Natural killer cell treated with Interleukin-12 subunit alpha and Interleukin-12 subunit beta and Interleukin-15 and Interleukin-18, amount 100 ng/mL, for 72 hours (primary cell): ENCODE data around the gene FAM204A. TPM values are rescaled to one million over a fixed set of nuclear protein-coding genes. Genes with fewer than 3 reads are reported as not detected.
A peak's percentile ranks its signal among the peaks of the same experiment; 100 is the strongest.

Experiments used
- ATAC-seq, 2 donors: fragments of 150-1000 bp; cut with Tn5 transposase in 1 of 2; sonication (Bioruptor Pico), chemical (Tn5 transposase) in 1 of 2; 2 replicates each; pipeline ENCODE4 v1.10.0; 2021
- DNase-seq: peaks from one replicate; pipeline ENCODE4 v3.0.0; 2022; ENCODE audit warnings: low spot score
- H3K27ac Mint-ChIP-seq, 2 donors: 1 replicate in 1 of 2; 2 replicates in 1 of 2; pipeline ENCODE4 v1.8.0; 2022; ENCODE audit warnings: mixed read lengths in 2 of 2, mild to moderate bottlenecking in 1 of 2, moderate library complexity in 1 of 2
- H3K27me3 Mint-ChIP-seq, 2 donors: 1 replicate in 1 of 2; 2 replicates in 1 of 2; pipeline ENCODE4 v1.8.0; 2022; ENCODE audit warnings: mixed read lengths in 2 of 2
- H3K36me3 Mint-ChIP-seq: one replicate; pipeline ENCODE4 v1.8.0; 2022; ENCODE audit warnings: mixed read lengths
- H3K4me1 Mint-ChIP-seq, 2 donors: 1 replicate in 1 of 2; 2 replicates in 1 of 2; pipeline ENCODE4 v1.8.0; 2022; ENCODE audit warnings: low read depth in 2 of 2, mixed read lengths in 2 of 2, mild to moderate bottlenecking in 1 of 2
- H3K4me3 Mint-ChIP-seq: one replicate; pipeline ENCODE4 v1.8.0; 2022; ENCODE audit warnings: mixed read lengths
- H3K9me3 Mint-ChIP-seq: 2 replicates; pipeline ENCODE4 v1.8.0; 2022; ENCODE audit warnings: mixed read lengths
- total RNA-seq, 2 donors: library from RNA; stranded (reverse); gene quantifications; one replicate each; pipeline ENCODE4 v1.2.3, GENCODE V29; 2022

The FAM204A gene
- total RNA-seq: 10 to 100 TPM; 63.3 to 64.5 TPM

DNA sequence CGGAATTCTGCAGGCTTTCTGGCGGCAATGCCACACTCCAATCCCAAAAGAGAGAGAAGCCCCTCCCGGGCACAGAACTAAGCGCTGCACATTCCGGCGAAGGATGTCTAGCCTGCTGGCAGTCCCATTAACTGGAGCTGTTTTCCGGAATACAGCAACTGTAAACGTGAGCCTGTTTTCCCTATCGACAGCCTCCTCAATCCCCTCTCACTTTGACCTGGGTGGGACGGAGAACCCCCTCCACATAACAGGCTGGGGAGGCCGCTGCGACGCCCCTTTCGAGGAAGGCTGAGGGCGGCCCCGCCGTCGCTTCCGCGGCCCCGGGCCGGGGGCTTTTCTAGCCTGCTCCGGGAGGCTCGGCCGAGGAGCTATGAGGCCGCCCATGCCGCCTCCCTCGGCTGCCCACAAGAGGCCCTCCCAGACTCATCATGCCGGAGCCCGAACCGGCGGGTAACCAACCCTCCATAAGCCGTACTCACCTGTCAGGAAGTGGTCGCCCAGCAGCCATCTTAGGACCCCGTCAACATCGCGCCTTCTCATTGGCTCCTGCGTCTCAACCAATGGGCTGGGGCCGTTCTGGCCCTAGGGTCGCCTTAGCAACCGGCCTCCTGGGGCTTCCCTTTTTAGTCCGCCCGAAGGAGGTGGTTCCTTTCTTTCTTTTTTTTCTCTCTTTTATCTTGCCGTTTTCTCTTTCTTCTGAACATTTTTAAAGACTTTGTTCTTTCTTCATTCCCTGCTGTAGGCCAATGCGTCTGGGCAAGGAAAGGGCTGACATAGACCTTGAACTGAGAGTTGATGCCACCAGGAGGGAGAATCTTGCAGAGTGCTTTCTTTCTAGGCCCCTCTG, at the start of gene FAM204A:
FAM204A (minus strand) TSS at position 534 of the 847 bp plus-strand sequence. CDS start 5,909 bp downstream, outside the sequence.
- H3K4me3 Mint-ChIP-seq: peak within 1 kb of the TSS; percentile 88
- H3K9me3 Mint-ChIP-seq: no peaks in the 10 kb centered on the region
- H3K4me1 Mint-ChIP-seq: peaks cover 22 to 46% of the 10 kb centered on the region in 2 donors
- H3K27ac Mint-ChIP-seq: peak within 1 kb of the TSS; percentile 65 to 82
- peaks cover 7 to 13% of the 10 kb centered on the region in 2 donors for H3K27me3 Mint-ChIP-seq
- H3K36me3 Mint-ChIP-seq: no peaks in the 10 kb centered on the region
- peak; percentile 94 for DNase-seq
- ATAC-seq: peak; percentile 100

DNA sequence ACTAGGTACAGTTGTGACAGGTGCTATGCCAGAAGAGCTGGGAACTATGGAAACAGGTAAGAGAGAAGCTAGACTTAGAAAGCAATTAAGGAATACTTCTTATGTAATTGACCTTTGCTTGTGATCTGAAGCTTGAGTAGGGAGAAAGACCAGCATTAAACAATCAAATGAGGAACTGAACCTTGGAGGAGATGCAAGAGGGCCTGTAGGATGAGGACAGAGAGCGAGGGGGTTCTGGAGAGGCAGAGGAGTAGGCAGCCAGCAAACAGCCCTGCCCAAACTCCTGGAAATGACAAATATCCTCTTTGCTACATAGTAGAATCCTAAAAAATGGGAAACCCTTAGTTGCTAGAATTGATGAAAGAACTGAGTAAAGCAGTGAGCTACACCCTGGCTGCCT, 41.6 kb upstream of the FAM204A start:
- no peak for ATAC-seq
- Mint-ChIP-seq H3K4me3 (no peak overlapping the region), H3K27ac (no peak overlapping the region), H3K27me3 (peaks cover 37 to 56% of the 10 kb centered on the region in 2 donors), H3K4me1 (no peaks in the 10 kb centered on the region), H3K9me3 (no peaks in the 10 kb centered on the region), H3K36me3 (no peaks in the 10 kb centered on the region)
- no peak for DNase-seq

DNA sequence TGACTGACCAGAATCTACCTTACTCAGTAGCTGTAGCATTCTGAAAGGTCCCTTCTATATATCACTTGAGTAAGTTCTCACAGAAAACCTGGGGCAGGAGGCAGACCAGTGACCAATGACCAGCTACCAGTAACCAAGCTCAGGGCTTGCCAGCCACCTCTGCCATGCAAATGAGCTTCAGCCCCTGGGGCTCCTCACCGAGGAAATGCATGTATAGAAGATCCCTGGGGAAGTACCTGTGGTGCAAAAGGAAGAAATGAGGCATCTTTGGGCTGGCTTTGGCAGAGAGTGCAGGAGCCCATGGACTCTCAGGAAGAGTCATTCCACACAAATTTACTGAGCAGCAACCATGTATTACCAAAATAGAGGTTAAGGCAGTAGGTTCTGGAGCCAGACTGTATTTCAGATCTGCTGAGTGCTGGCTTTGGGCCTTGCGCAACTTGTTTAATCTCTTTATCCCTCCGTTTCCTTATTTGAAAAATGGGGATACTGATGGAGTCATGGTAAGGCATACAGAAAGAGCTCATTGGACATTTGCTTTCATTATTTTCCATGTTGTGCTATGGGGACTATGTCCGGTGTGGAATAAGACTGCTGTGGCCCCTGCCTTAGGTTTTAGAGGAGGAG, 41.1 kb upstream of the FAM204A start:
- Mint-ChIP-seq H3K9me3 (no peaks in the 10 kb centered on the region), H3K4me3 (no peak overlapping the region), H3K27me3 (peaks cover 40 to 61% of the 10 kb centered on the region in 2 donors), H3K4me1 (no peaks in the 10 kb centered on the region), H3K27ac (no peak overlapping the region), H3K36me3 (no peaks in the 10 kb centered on the region)
- ATAC-seq (no peak), DNase-seq (no peak)

DNA sequence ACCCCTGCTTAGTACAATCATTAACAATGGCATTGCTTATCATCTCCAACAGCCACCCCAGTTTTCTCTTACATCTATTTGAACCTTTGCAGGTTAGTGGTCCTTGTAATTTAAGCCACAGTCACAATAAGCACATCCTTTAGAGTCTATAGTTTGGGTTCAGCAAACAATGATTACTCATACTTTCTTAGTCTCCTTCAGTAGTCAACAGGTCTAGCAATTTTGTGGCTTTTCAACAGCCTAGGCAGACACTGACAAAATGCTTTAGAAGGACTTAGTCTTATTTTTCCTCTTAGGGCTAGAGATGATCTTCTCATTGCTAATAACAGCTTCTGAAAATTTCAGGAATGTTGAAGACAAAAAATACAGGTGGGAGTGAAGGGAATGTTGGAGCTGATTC, 32.3 kb upstream of the FAM204A start:
- ATAC-seq: no peak
- H3K4me1 Mint-ChIP-seq: no peaks in the 10 kb centered on the region

DNA sequence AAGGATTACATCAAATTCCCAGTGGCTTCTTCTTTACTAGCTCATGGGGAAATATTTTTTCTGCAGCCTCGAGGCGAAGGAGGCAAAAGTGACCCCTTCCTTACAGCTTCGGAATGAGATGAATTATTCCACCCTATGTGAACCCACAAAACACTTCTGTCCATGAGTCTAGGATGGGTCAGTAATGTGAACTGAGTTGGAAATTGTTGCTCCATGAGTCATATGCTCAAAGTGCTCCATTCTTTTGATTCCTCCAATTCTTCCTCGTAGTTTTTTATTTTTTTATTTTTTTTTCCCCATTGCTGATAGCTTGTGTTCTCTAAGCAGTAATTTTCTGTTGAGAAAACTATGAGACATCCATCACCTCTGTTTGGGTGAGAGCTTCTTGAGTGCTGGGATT, 31.7 kb upstream of the FAM204A start:
- Mint-ChIP-seq H3K27ac (no peak overlapping the region), H3K9me3 (no peaks in the 10 kb centered on the region), H3K36me3 (no peaks in the 10 kb centered on the region), H3K4me1 (no peaks in the 10 kb centered on the region), H3K27me3 (peaks cover 29 to 54% of the 10 kb centered on the region in 2 donors), H3K4me3 (no peak overlapping the region)
- ATAC-seq: no peak
- DNase-seq: no peak

More for the DNA sequence above, 32.3 kb upstream of the FAM204A start:
- Mint-ChIP-seq H3K36me3 (no peaks in the 10 kb centered on the region), H3K9me3 (no peaks in the 10 kb centered on the region), H3K4me3 (no peak overlapping the region), H3K27me3 (peaks cover 27 to 53% of the 10 kb centered on the region in 2 donors), H3K27ac (no peak overlapping the region)
- no peak for DNase-seq

DNA sequence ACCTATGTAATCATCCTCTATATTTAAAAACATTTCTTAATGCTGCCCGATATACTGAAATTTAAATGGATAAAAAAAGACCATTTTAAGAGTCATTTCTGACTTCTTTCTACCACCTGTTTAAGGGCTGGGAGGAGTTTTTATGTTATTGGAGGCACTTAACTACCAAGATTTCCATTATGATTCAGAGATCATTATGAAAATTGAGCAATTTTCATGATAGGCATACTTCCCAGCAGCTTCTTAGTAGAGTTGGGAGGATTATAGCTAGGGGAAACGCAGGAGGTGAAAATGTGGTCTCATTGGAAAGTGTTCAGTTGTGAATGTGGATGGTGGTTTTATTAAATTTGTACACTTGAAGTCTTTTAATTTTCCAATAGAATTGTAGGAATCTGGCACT, 28.4 kb upstream of the FAM204A start:
- no peaks in the 10 kb centered on the region for H3K4me1 Mint-ChIP-seq
- peaks cover 27 to 41% of the 10 kb centered on the region in 2 donors for H3K27me3 Mint-ChIP-seq
- no peaks in the 10 kb centered on the region for H3K36me3 Mint-ChIP-seq
- H3K9me3 Mint-ChIP-seq: no peaks in the 10 kb centered on the region
- DNase-seq: no peak
- no peak overlapping the region for H3K27ac Mint-ChIP-seq
- no peak overlapping the region for H3K4me3 Mint-ChIP-seq
- no peak for ATAC-seq

DNA sequence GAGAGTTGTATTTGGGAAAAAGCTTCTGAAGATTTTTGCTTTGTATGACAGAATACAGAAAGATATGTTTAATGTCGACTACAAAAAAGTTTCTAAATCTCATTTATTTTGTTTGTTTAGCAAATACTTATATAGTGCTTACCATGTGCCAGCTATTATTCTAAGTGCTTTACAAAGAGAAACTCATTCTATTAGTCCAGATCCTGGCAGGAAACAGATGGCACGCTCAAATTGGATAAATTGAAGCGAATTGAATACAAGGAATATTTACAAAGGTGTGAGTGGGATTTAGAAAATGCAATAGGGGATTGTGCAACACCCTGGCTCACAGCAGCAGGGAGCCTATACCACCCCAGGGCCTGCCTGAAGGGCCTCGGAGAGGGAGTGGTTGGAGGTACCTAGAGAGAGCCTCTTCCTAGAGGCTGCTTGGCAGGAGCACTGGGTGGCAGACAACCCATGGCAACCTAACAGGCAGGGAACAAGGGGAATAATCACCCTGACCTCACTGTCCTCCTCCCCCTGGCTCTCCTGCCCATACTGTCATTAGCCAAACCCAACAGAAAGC, 27.6 kb upstream of the FAM204A start:
- no peak for ATAC-seq
- Mint-ChIP-seq H3K36me3 (no peaks in the 10 kb centered on the region), H3K27me3 (peaks cover 27 to 46% of the 10 kb centered on the region in 2 donors), H3K9me3 (no peaks in the 10 kb centered on the region), H3K4me1 (no peaks in the 10 kb centered on the region), H3K4me3 (no peak overlapping the region), H3K27ac (no peak overlapping the region)
- no peak for DNase-seq

DNA sequence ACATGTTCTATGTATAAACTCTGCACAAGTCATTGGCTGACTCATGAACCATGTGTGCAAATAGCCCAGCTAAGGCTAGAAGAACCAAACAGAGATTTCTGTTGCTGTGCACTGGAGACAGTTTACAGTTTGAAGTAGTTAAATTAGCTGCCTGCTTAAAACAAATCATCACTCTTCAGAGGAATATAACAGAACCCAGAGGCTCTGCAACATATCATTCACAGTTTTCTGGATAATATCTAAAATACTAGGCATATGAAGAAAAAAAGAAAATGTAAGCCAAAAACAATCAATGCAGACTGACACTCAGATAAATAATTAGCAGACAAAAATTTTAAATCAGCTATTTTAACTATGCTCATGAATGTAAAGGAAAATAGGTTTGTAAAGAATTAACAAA, 23.6 kb upstream of the FAM204A start:
- no peak for DNase-seq
- Mint-ChIP-seq H3K4me1 (no peaks in the 10 kb centered on the region), H3K27me3 (peaks cover 21 to 45% of the 10 kb centered on the region in 2 donors), H3K9me3 (no peaks in the 10 kb centered on the region), H3K36me3 (no peaks in the 10 kb centered on the region), H3K4me3 (no peak overlapping the region), H3K27ac (no peak overlapping the region)
- ATAC-seq: no peak

DNA sequence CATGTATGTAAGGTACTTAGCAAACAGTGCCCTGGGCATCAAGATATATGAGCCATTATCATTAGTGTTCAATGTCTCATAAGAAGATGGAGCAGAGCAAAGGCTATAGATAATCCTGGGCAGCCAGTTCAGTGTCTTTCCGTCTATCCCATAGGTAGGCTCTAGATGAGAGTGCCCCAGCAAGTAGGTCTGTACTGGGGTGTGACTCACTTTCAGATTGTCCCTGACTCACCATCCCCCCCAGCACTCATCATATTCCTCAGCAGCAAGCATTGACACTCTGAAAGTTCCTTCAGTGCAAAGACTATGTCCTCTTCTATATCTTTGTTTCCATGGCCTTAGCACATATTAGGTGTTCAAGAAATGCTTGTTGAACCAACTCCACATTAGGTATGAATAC, 20.0 kb upstream of the FAM204A start:
- Mint-ChIP-seq H3K27me3 (peaks cover 14 to 42% of the 10 kb centered on the region in 2 donors), H3K27ac (no peak overlapping the region), H3K4me1 (no peaks in the 10 kb centered on the region), H3K36me3 (no peaks in the 10 kb centered on the region), H3K9me3 (no peaks in the 10 kb centered on the region), H3K4me3 (no peak overlapping the region)
- ATAC-seq: peak in 1 of 2 donors; percentile 50
- no peak for DNase-seq

DNA sequence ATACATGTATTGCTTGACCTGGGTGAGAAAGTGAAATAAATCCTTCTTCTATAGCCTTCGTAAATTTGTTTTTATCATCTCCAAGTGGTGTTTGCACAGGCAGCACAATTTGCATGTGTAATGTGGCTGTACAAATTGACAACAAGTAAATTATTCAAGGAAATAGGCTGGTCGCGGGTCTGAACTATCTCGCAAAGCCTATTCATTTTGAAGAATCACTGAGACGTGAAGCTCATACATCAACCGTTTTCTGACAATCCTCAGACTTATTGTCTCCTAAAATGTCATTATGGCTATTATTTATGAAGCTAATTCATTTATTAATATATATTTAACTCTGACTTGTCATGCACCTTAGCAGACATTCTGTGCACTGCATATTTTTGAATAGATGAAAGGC, 16.2 kb upstream of the FAM204A start:
- Mint-ChIP-seq H3K9me3 (no peaks in the 10 kb centered on the region), H3K27me3 (peaks cover 27 to 52% of the 10 kb centered on the region in 2 donors), H3K4me3 (no peak overlapping the region), H3K36me3 (no peaks in the 10 kb centered on the region), H3K4me1 (no peaks in the 10 kb centered on the region), H3K27ac (no peak overlapping the region)
- no peak for ATAC-seq
- no peak for DNase-seq

DNA sequence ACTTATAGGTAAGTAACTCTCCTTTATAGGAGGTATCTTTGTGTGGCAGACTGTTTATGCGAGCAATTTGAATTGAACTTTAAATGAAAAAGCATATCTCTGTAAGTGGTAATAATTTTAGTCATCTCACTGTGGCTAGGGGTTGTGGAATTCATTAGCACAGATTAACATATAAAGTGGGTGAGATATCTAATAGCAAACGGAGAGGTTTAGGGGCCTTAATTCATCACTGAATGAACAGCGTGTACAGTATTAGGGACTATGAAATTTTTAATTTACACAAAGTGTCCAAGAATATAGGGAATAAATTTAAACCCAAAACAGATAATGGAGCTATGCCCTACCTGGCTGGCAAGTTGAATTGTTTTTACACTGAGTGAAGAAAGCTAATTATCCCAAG, 15.7 kb upstream of the FAM204A start:
- DNase-seq (no peak), ATAC-seq (no peak)
- Mint-ChIP-seq H3K4me3 (no peak overlapping the region), H3K9me3 (no peaks in the 10 kb centered on the region), H3K27me3 (peaks cover 26 to 50% of the 10 kb centered on the region in 2 donors), H3K27ac (no peak overlapping the region), H3K36me3 (no peaks in the 10 kb centered on the region), H3K4me1 (no peaks in the 10 kb centered on the region)

DNA sequence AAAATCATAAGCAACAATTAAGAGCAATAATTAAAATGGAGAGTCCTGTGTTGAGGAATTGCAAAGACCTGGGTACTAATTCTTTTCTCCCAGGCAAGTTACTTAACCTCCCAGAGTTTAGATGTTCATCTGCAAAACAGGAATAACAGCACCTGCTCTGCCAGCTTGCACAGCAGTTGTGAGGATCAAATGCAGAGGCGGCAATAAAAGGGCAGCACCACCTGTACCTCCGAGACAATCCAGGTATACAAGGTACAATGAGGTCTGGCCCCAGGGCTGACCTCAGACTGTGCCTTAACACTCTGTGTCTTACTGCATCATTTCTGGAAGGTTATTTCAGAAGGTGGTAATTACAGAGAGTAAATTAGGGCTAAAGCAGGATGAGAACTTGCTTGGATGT, 14.5 kb upstream of the FAM204A start:
- Mint-ChIP-seq H3K4me3 (no peak overlapping the region), H3K36me3 (no peaks in the 10 kb centered on the region), H3K27me3 (peaks cover 30 to 52% of the 10 kb centered on the region in 2 donors), H3K4me1 (no peaks in the 10 kb centered on the region), H3K27ac (no peak overlapping the region), H3K9me3 (no peaks in the 10 kb centered on the region)
- DNase-seq (no peak), ATAC-seq (no peak)

DNA sequence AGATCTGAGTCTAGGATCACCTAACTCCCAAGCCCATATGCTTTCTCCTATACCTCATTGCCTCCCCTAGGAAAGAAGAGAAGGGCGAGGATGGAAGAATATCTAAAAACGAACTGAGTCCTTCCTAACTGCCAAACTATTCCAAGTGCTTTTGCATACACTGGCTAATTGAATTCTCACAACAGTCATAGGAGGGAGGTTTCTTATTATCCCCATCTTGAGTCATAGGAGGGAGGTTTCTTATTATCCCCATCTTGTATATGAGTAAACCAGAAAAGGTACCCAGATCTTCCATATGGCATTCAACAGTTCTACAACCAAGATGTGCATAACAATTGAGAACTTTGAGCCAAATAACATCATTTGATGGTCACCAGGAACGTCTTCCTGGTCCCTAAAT, 13.1 kb upstream of the FAM204A start:
- Mint-ChIP-seq H3K4me3 (no peak overlapping the region), H3K27me3 (peaks cover 34 to 58% of the 10 kb centered on the region in 2 donors), H3K27ac (no peak overlapping the region), H3K36me3 (peaks cover 4% of the 10 kb centered on the region), H3K9me3 (no peaks in the 10 kb centered on the region), H3K4me1 (no peaks in the 10 kb centered on the region)
- no peak for DNase-seq
- no peak for ATAC-seq

DNA sequence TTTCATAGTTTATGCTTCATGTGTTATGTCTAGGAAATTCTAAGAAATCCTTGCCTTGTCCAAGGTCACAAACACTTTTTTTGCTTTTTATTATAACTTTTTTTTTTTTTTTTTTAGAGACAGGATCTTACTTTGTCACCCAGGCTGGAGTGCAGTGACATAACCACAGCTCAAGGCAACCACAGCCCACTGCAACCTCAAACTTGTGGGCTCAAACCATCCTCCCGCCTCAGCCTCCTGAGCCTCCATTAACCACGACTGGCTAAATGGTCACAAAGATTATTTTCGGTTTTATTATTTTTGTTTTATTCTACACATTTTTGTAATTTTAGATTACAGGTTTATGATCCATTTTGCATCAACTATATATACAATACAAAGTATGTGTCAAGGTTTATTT, 7.1 kb upstream of the FAM204A start:
- Mint-ChIP-seq H3K27me3 (peaks cover 27 to 48% of the 10 kb centered on the region in 2 donors), H3K4me1 (no peaks in the 10 kb centered on the region), H3K27ac (no peak overlapping the region), H3K36me3 (peaks cover 4% of the 10 kb centered on the region), H3K4me3 (no peak overlapping the region), H3K9me3 (no peaks in the 10 kb centered on the region)
- DNase-seq (no peak), ATAC-seq (no peak)
